Measurements from ENCODE around the gene DUOXA2.

DNA sequence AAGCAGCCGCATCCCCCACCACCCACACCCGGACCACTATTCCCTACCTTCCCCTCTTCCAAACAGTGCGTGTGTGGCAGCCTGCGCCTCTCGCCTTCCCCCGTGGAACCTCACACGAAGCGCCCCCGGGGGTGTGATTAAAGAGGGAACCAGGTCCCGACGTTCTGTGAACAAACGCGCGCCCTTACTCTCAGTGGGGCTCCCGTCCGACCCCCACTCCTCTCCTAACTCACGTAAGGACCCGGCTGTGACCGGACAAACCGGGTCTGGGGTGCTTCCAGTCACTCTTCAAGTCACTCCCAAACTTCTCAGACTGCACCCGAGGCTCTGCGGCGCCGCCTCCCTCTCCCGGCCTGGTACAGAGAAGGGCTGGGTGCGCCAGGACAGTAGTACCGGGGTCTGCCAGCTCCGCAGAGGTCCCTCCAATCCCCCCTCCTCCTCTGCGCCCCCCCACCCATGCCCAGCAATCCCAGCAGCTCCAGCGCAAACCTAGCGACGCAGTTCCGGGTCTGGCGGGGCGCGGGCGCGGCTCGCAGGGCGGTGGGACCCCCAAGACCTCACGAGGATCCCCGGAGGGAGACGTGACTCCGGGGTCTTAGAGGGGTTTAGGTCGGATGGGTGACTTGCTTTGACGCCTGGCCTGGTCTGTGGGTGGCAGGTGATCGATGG, 15.0 kb downstream of the DUOXA2 start:
- TF ChIP-seq, protein P1, sequence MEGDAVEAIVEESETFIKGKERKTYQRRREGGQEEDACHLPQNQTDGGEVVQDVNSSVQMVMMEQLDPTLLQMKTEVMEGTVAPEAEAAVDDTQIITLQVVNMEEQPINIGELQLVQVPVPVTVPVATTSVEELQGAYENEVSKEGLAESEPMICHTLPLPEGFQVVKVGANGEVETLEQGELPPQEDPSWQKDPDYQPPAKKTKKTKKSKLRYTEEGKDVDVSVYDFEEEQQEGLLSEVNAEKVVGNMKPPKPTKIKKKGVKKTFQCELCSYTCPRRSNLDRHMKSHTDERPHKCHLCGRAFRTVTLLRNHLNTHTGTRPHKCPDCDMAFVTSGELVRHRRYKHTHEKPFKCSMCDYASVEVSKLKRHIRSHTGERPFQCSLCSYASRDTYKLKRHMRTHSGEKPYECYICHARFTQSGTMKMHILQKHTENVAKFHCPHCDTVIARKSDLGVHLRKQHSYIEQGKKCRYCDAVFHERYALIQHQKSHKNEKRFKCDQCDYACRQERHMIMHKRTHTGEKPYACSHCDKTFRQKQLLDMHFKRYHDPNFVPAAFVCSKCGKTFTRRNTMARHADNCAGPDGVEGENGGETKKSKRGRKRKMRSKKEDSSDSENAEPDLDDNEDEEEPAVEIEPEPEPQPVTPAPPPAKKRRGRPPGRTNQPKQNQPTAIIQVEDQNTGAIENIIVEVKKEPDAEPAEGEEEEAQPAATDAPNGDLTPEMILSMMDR (IDR thresholded peaks at IDR 0.05; ENCODE audit: low read length) = no peak
- TF ChIP-seq EZH2 (IDR thresholded peaks at IDR 0.05; ENCODE audit: borderline replicate concordance, low read length) = no peak

Measured in OCI-LY1 (cell line).